ENCODE measurements around the gene RARRES1. TPM values are rescaled to one million over a fixed set of nuclear protein-coding genes. Genes with fewer than 3 reads are reported as not detected.

Gene RARRES1
- total RNA-seq, 1 donor from 2014 or later: 9.1 TPM

- DNase-seq: no peak
- intact Hi-C loops (cut with DNase I): no loop called here
- no peak for ATAC-seq (ENCODE audit: poor library complexity)
These were observed 68.4 kb downstream of the RARRES1 start for GRCh38 chr3:158663832-158664231.

GRCh38 chr3:158663246-158663645, 69.0 kb downstream of the RARRES1 start:
- DNase-seq (no peak), ATAC-seq (ENCODE audit: poor library complexity) (no peak)
- intact Hi-C loops (cut with DNase I): no loop called here

- DNase-seq (no peak), ATAC-seq (ENCODE audit: poor library complexity) (no peak)
- intact Hi-C loops (cut with DNase I): no loop called here
These were observed 71.5 kb downstream of the RARRES1 start for GRCh38 chr3:158660711-158661110.

- ATAC-seq (ENCODE audit: poor library complexity) (peak; percentile 69), DNase-seq (peak; percentile 52)
- intact Hi-C loops (cut with DNase I): no loop called here
These were observed 72.6 kb downstream of the RARRES1 start for GRCh38 chr3:158659454-158660237.

- intact Hi-C loops (cut with DNase I): no loop called here
- ATAC-seq (ENCODE audit: poor library complexity): no peak
- no peak for DNase-seq
These were observed 73.4 kb downstream of the RARRES1 start for GRCh38 chr3:158658889-158659288.

- DNase-seq: no peak
- no peak for ATAC-seq (ENCODE audit: poor library complexity)
- intact Hi-C loops (cut with DNase I): no loop called here
These were observed 79.8 kb downstream of the RARRES1 start for GRCh38 chr3:158652463-158652862.

- intact Hi-C loops (cut with DNase I): no loop called here
- ATAC-seq (ENCODE audit: poor library complexity) (no peak), DNase-seq (no peak)
These were observed 81.1 kb downstream of the RARRES1 start for GRCh38 chr3:158651192-158651591.

- ATAC-seq (ENCODE audit: poor library complexity) (no peak), DNase-seq (no peak)
- intact Hi-C loops (cut with DNase I): no loop called here
These were observed 82.5 kb downstream of the RARRES1 start for GRCh38 chr3:158649791-158650190.

Other genes with a start within 250 kb of the RARRES1 start
- gene MLF1, start 161.3 kb downstream of the RARRES1 start, total RNA-seq: 212 TPM
- gene GFM1, start 87.9 kb downstream of the RARRES1 start, total RNA-seq: 60.1 TPM
- gene LXN, start 59.8 kb downstream of the RARRES1 start, total RNA-seq: 2.4 TPM
- gene MFSD1, start 69.6 kb upstream of the RARRES1 start, total RNA-seq: 27.3 TPM